ENCODE measurements around the gene GDF7.

DNA sequence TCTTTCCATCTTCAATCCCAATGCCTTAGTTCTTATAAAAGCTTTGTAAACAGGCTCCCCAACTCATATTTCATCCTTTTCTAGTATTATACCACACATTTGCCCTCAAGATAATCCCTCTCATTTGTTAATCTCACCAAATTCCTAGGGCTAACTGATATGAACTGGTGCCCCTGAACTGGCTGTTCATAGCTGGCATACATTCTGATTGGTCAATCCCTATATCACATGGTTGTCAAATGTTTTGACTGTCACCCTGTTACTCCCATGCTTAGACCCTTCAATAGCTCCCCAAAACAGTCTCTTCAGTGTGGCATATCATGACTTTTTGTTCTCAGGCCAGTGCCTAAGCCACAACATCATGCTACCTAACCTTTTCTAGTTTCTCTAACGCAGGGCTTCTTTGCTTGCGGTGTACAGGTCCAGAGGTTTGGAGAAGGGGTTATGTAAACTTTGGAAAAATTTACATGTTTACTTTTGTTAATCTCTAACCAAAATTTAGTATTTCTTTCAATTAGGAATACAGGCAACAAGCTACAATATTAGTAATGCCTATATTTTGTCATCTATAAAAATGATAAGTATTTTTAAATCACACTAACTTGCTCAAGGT, 30.5 kb downstream of the GDF7 start:
- TF ChIP-seq SMC3 (IDR thresholded peaks at IDR 0.05; ENCODE audit: low read depth, low read length) = no peak
- TF ChIP-seq, protein P1, sequence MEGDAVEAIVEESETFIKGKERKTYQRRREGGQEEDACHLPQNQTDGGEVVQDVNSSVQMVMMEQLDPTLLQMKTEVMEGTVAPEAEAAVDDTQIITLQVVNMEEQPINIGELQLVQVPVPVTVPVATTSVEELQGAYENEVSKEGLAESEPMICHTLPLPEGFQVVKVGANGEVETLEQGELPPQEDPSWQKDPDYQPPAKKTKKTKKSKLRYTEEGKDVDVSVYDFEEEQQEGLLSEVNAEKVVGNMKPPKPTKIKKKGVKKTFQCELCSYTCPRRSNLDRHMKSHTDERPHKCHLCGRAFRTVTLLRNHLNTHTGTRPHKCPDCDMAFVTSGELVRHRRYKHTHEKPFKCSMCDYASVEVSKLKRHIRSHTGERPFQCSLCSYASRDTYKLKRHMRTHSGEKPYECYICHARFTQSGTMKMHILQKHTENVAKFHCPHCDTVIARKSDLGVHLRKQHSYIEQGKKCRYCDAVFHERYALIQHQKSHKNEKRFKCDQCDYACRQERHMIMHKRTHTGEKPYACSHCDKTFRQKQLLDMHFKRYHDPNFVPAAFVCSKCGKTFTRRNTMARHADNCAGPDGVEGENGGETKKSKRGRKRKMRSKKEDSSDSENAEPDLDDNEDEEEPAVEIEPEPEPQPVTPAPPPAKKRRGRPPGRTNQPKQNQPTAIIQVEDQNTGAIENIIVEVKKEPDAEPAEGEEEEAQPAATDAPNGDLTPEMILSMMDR (IDR thresholded peaks at IDR 0.05) = no peak
- TF ChIP-seq TAF1 (IDR thresholded peaks at IDR 0.05; ENCODE audit: borderline replicate concordance, low read depth, low read length) = no peak
- TF ChIP-seq NFIC (IDR thresholded peaks at IDR 0.05; ENCODE audit: borderline replicate concordance) = no peak
- no peak for TF ChIP-seq POLR2AphosphoS5 (IDR thresholded peaks at IDR 0.05; ENCODE audit: low read depth, low read length)
- TF ChIP-seq, protein P2, sequence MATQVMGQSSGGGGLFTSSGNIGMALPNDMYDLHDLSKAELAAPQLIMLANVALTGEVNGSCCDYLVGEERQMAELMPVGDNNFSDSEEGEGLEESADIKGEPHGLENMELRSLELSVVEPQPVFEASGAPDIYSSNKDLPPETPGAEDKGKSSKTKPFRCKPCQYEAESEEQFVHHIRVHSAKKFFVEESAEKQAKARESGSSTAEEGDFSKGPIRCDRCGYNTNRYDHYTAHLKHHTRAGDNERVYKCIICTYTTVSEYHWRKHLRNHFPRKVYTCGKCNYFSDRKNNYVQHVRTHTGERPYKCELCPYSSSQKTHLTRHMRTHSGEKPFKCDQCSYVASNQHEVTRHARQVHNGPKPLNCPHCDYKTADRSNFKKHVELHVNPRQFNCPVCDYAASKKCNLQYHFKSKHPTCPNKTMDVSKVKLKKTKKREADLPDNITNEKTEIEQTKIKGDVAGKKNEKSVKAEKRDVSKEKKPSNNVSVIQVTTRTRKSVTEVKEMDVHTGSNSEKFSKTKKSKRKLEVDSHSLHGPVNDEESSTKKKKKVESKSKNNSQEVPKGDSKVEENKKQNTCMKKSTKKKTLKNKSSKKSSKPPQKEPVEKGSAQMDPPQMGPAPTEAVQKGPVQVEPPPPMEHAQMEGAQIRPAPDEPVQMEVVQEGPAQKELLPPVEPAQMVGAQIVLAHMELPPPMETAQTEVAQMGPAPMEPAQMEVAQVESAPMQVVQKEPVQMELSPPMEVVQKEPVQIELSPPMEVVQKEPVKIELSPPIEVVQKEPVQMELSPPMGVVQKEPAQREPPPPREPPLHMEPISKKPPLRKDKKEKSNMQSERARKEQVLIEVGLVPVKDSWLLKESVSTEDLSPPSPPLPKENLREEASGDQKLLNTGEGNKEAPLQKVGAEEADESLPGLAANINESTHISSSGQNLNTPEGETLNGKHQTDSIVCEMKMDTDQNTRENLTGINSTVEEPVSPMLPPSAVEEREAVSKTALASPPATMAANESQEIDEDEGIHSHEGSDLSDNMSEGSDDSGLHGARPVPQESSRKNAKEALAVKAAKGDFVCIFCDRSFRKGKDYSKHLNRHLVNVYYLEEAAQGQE (IDR thresholded peaks at IDR 0.05; ENCODE audit: low read depth, low read length) = no peak
- TF ChIP-seq FOXM1 (IDR thresholded peaks at IDR 0.05; ENCODE audit: low read depth) = no peak
- TF ChIP-seq, protein P3, sequence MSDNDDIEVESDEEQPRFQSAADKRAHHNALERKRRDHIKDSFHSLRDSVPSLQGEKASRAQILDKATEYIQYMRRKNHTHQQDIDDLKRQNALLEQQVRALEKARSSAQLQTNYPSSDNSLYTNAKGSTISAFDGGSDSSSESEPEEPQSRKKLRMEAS (IDR thresholded peaks at IDR 0.05; ENCODE audit: low read depth) = no peak
- TF ChIP-seq RXRA (IDR thresholded peaks at IDR 0.05; ENCODE audit: borderline replicate concordance, low read depth) = no peak
